Endodermal cell (in vitro differentiated cells): ENCODE results near the gene CYP4F3. TPM values are rescaled to one million over a fixed set of nuclear protein-coding genes. Genes with fewer than 3 reads are reported as not detected.

Source experiments
- DNase-seq: peaks from one replicate; pipeline ENCODE4 v3.0.0-alpha.2; 2017
- H3K27ac ChIP-seq: 2 replicates; pipeline ENCODE4 v1.5.1; 2013; ENCODE audit warnings: mild to moderate bottlenecking, low read depth, low read length, moderate library complexity
- H3K27me3 ChIP-seq: 2 replicates; pipeline ENCODE4 v1.6.1; 2013; ENCODE audit warnings: mild to moderate bottlenecking, low read length, moderate library complexity; ENCODE audit not compliant: insufficient read depth, control insufficient read depth, poor library complexity, severe bottlenecking
- H3K36me3 ChIP-seq: 2 replicates; pipeline ENCODE4 v1.7.0; 2013; ENCODE audit warnings: mild to moderate bottlenecking, low read length, moderate library complexity; ENCODE audit not compliant: control insufficient read depth, insufficient read depth
- H3K4me1 ChIP-seq: one replicate; pipeline ENCODE4 v1.7.0; 2013; ENCODE audit warnings: low read length; ENCODE audit not compliant: control insufficient read depth, insufficient read depth
- H3K4me3 ChIP-seq: 2 replicates; pipeline ENCODE4 v1.5.1; 2013; ENCODE audit warnings: mild to moderate bottlenecking, low read length, moderate library complexity
- H3K9ac ChIP-seq: 2 replicates; pipeline ENCODE4 v1.6.1; 2013; ENCODE audit warnings: mild to moderate bottlenecking, low read length, moderate library complexity; ENCODE audit not compliant: poor library complexity, severe bottlenecking; ENCODE audit errors: extremely low read depth
- H3K9me3 ChIP-seq: 2 replicates; pipeline ENCODE4 v1.6.1; 2013; ENCODE audit warnings: mild to moderate bottlenecking, low read length, moderate library complexity; ENCODE audit not compliant: control insufficient read depth
- H3K27ac Mint-ChIP-seq: 2 replicates; pipeline ENCODE4 v1.8.0; 2020; ENCODE audit warnings: mixed read lengths
- H3K27me3 Mint-ChIP-seq: 2 replicates; pipeline ENCODE4 v1.8.0; 2021; ENCODE audit warnings: mild to moderate bottlenecking, mixed read lengths; ENCODE audit not compliant: insufficient read depth
- H3K36me3 Mint-ChIP-seq: 2 replicates; pipeline ENCODE4 v1.8.0; 2020; ENCODE audit warnings: low read depth, mixed read lengths
- H3K4me1 Mint-ChIP-seq: 2 replicates; pipeline ENCODE4 v1.8.0; 2020; ENCODE audit warnings: mixed read lengths
- H3K4me3 Mint-ChIP-seq: 2 replicates; pipeline ENCODE4 v1.8.0; 2020; ENCODE audit warnings: mild to moderate bottlenecking, moderate library complexity, mixed read lengths
- H3K9me3 Mint-ChIP-seq: 2 replicates; pipeline ENCODE4 v1.8.0; 2020; ENCODE audit warnings: mild to moderate bottlenecking, mixed read lengths
- WGBS, 2 experiments: methylation state at CpG; one replicate each; pipeline versions ENCODE4 v1.1.5 to v1.1.7; 2013; ENCODE audit warnings: missing lambda C conversion rate in 2 of 2, mixed read lengths in 1 of 2; ENCODE audit not compliant: insufficient coverage in 1 of 2, insufficient read length in 1 of 2; 5-methylcytosine and 5-hydroxymethylcytosine counted together
- total RNA-seq, 2 donors: library from RNA; stranded (reverse); fragmentation: NEBNext Ultra II Directional in 1 of 2; extraction: Animal tissue kit (Norgen Biotek cat#: 25700) in 1 of 2; gene quantifications; 2 replicates in 1 of 2; 3 replicates in 1 of 2; pipeline ENCODE4 v1.2.1, GENCODE V29; 2021
- TF ChIP-seq, protein P1 (sequence below): fragments of 200-600 bp; sonication (generic); conservative IDR thresholded peaks from 2 replicates; pipeline ENCODE4 v1.5.0; 2021; ENCODE audit warnings: antibody characterized with exemption, mild to moderate bottlenecking

The CYP4F3 gene
- total RNA-seq, 2 donors from 2014 or later: not detected

DNA sequence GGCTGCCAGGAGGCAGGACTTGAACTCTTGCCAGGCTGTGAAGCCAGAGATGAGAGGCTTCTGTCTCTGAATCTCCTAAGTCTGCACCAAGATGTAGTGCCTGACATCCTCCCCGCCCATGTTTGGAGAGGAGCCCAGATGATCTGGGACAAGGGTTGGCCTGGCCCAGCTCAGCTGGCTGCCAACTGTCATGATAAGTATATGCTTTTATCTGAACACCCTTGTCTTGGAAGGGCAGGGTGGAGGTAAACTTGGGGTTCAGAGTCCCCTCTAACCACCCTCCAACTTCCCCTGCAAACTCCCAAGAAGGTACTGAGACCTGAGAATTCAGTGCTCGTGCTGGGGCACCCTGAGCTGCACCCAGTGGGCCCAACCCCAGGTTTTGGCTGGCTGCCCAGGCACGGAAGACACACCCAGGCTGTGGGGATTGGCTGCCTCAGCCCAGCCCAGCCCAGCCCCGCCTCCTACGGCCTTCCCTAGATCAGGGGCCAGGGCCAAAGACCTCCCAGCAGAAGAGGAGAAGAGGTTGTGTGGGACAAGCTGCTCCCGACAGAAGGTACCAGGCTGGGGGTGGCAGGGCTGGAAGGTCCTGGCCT is 32.0 kb downstream of the CYP4F3 start, which contains the start of gene CYP4F12:
Gene CYP4F12, plus strand, starts transcription at position 508 of the 596 bp plus-strand sequence. CDS start 443 bp downstream, outside the sequence.
- H3K36me3 Mint-ChIP-seq: no peaks in the 10 kb centered on the region
- DNase-seq: no peak
- no peak within 1 kb of the TSS for H3K27ac Mint-ChIP-seq
- no peaks in the 10 kb centered on the region for H3K4me1 ChIP-seq
- no peaks in the 10 kb centered on the region for H3K4me1 Mint-ChIP-seq
- 40 to 54% methylated on average over 1 to 6 of the region's 6 CpGs for WGBS, 2 experiments
- no peak within 1 kb of the TSS for H3K4me3 ChIP-seq
- H3K9ac ChIP-seq: no peak within 1 kb of the TSS
- no peaks in the 10 kb centered on the region for H3K27me3 Mint-ChIP-seq
- peaks cover 29% of the 10 kb centered on the region for H3K9me3 Mint-ChIP-seq
- H3K4me3 Mint-ChIP-seq: no peak within 1 kb of the TSS
- H3K27ac ChIP-seq: no peak within 1 kb of the TSS
- no peaks in the 10 kb centered on the region for H3K27me3 ChIP-seq
- TF ChIP-seq, protein P1, sequence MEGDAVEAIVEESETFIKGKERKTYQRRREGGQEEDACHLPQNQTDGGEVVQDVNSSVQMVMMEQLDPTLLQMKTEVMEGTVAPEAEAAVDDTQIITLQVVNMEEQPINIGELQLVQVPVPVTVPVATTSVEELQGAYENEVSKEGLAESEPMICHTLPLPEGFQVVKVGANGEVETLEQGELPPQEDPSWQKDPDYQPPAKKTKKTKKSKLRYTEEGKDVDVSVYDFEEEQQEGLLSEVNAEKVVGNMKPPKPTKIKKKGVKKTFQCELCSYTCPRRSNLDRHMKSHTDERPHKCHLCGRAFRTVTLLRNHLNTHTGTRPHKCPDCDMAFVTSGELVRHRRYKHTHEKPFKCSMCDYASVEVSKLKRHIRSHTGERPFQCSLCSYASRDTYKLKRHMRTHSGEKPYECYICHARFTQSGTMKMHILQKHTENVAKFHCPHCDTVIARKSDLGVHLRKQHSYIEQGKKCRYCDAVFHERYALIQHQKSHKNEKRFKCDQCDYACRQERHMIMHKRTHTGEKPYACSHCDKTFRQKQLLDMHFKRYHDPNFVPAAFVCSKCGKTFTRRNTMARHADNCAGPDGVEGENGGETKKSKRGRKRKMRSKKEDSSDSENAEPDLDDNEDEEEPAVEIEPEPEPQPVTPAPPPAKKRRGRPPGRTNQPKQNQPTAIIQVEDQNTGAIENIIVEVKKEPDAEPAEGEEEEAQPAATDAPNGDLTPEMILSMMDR: no peak
- peaks cover 35% of the 10 kb centered on the region for H3K9me3 ChIP-seq
- H3K36me3 ChIP-seq: no peaks in the 10 kb centered on the region

DNA sequence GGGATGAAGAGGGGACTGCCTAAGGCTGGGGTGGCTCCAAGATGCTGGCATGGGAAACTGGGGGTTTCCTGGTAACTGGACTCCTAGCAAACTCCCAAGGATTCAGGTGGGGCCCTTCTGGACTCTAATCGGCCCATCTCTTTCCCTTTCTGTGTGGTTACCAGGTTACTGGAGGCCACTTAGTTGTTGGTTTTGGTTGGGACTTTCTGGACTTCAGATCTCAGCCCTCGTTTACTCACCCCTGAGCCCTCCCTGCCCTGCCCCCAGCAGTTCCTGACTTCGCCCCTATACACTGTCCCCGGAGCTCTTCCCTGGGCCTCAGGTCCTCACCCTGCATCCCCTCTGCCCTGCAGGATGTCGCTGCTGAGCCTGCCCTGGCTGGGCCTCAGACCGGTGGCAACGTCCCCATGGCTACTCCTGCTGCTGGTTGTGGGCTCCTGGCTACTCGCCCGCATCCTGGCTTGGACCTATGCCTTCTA is 32.5 kb downstream of the CYP4F3 start:
- Histone ChIP-seq H3K27ac (no peak overlapping the region), H3K9me3 (peaks cover 39% of the 10 kb centered on the region), H3K9ac (no peak overlapping the region), H3K27me3 (no peaks in the 10 kb centered on the region), H3K4me1 (no peaks in the 10 kb centered on the region), H3K4me3 (no peak overlapping the region), H3K36me3 (no peaks in the 10 kb centered on the region)
- H3K36me3 Mint-ChIP-seq: no peaks in the 10 kb centered on the region
- peaks cover 33% of the 10 kb centered on the region for H3K9me3 Mint-ChIP-seq
- 11 to 30% methylated on average over 4 to 9 of the region's 9 CpGs for WGBS, 2 experiments
- no peak for DNase-seq
- no peak overlapping the region for H3K4me3 Mint-ChIP-seq
- no peak overlapping the region for H3K27ac Mint-ChIP-seq
- H3K4me1 Mint-ChIP-seq: no peaks in the 10 kb centered on the region
- TF ChIP-seq, protein P1: no peak
- H3K27me3 Mint-ChIP-seq: no peaks in the 10 kb centered on the region

DNA sequence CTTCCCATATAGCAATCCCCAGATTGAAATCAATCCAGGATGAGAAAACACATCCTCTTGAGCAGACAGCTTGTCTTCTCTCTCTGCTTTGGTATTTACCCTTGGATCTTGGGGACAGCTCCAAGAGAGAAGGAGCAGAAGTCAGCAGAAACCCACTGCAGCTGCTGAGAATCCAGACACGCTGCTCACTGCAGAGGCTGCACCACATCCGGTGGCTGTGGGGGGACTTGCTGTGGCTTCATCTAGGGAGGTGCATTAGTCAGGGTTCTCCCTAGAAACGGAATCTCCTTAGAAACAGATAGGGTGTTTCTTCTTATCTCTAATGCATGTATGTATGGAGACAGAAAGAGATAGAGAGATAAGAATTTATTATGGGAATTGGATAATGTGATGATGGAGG is 34.9 kb downstream of the CYP4F3 start:
- H3K9ac ChIP-seq: no peak overlapping the region
- no peak overlapping the region for H3K4me3 ChIP-seq
- H3K9me3 ChIP-seq: peaks cover 46% of the 10 kb centered on the region
- no peak for DNase-seq
- Mint-ChIP-seq H3K9me3 (peaks cover 57% of the 10 kb centered on the region), H3K27me3 (peaks cover 2% of the 10 kb centered on the region), H3K36me3 (no peaks in the 10 kb centered on the region), H3K27ac (no peak overlapping the region), H3K4me1 (no peaks in the 10 kb centered on the region), H3K4me3 (no peak overlapping the region)
- no peaks in the 10 kb centered on the region for H3K27me3 ChIP-seq
- WGBS, 2 experiments: 36 to 80% methylated on average over 1 to 3 of the region's 3 CpGs
- no peaks in the 10 kb centered on the region for H3K36me3 ChIP-seq
- H3K27ac ChIP-seq: no peak overlapping the region
- H3K4me1 ChIP-seq: no peaks in the 10 kb centered on the region
- TF ChIP-seq, protein P1: no peak
